Epidermal melanocyte (primary cell): ENCODE results near the gene PRG3.

Experiments
- DNase-seq: peaks from one replicate; pipeline ENCODE4 v3.0.0; 2011; ENCODE audit warnings: low spot score; ENCODE audit not compliant: insufficient read length

The PRG3 gene

DNA sequence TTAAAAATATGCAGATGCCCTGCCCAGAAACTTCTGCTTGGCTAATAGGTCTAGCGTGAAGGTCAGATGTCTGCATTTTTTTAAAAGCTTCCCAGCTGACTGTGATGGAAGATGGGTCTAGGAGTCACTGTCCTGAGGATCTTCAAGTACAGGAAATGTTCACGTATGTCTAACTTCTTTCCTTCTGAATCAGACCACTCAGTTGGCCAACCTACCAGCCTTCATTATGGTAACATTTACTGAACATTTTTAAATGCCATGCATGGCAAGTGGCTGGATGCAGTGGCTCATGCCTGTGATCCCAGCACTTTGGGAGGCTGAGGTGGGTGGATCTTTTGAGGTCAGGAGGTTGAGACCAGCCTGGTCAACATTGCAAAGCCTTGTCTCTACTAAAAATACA lies 10.6 kb upstream of the PRG3 start:
- no peak for DNase-seq

DNA sequence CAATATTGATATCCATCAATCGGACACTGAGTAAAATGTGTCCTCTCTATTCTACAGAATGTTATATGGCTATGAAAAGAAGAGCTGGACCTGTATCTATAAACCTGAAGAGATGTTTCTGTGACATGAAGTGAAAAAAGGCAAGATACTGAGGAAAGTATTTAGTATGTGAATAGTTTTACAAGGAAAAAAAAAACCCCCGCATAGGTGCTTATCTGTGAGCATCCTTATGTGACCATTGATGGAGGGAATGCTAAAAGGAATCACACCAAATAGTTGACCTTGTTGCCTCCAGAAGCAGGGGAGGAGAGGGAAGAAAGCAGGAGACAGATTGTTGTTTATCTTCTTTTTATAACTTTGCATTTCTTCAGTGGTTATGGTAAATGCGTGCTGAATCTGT lies 10.2 kb upstream of the PRG3 start:
- no peak for DNase-seq

DNA sequence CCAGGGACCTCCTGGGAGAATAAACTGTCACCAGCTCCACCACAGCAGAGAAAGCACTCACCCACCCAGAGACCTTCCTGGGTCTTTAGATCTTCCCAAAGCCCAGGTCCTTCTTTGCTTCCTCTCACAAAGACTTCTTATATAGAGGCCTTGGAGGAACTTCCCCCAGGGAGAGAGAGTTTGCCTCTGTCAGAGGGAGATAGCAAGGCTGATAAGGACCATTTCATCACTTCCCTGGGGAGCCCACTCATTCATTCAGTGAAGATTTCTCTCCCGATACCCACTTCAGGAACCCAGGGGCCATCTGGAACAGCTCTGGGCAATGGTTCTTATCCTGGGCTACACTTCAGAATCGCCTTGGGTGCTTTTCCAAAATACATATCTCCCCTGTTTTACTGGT lies 9.6 kb upstream of the PRG3 start, which contains the start of gene PRG2:
Gene PRG2, minus strand, starts transcription at position 116 of the 400 bp plus-strand sequence. CDS start 706 bp downstream, outside the sequence.
- no peak for DNase-seq

DNA sequence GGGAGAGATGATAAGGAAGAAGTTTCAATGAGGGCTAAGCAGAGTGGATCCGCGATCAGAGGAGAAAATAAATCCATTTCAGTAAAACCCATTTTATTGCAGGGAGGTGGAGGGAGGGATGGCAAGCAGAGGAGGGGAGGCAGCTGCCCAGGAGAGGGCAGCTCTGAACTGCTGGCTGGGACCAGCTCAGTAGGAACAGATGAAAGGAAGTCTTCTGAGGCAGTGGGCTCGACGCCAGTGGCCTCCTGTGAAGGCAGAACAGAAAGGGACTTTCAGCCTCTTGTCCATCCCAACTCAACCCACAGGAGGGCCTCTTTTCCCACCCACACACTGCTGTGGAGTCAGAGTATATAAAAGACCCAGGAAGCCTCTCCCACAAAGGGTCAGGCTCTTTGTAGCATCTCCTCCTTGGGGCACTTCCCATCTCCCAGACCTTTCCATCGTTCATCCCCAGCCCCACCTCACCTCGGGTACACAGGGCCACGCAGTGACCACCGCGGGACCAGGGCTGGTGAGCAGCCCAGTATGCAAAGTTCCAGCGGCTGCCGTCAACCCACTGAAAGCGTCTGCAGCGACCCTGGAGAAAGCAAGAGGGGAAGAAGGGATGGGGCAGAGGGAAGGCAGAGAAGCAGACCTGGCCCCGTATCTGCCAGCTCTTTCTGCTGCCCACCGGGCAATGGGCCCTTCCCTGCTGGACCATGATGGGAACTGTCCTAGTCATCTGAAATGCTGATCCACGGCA lies 6.5 kb upstream of the PRG3 start:
- DNase-seq: no peak

DNA sequence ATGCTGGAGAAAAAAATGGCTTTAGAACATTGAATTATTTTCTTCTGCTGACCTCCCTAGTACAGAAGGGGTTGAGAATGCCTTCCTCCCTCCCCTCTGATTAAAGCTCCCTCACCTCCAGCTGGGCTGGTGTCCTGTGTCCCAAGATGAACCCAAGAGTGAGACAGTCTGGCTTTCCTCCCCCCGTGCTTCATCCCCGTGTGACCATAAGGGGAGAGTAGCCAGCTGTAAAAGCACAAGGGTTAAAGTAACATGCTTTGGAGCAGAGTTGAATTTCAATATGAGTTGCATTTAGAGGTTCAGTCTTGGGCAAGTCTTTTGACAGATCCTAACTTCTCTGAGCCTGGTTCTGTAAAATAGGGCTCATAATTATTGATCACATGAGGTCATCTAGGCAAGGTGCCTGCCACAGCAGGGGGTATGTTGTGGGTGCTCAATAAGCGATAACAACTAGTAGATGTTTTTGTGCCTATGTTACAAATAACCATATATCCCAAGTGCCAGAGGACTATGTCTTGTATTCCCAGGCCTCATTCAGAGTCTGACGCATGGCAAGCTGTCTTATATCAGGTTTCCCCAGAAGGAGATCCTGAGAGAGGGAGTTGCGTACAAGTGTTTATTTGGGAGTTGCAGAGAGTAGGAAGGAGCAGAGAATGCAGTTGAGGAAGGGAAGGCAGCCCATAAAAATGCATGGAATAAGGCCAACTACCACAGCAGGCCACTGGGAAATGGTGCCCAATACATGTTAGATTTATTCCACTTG lies 5.4 kb upstream of the PRG3 start:
- DNase-seq: no peak

DNA sequence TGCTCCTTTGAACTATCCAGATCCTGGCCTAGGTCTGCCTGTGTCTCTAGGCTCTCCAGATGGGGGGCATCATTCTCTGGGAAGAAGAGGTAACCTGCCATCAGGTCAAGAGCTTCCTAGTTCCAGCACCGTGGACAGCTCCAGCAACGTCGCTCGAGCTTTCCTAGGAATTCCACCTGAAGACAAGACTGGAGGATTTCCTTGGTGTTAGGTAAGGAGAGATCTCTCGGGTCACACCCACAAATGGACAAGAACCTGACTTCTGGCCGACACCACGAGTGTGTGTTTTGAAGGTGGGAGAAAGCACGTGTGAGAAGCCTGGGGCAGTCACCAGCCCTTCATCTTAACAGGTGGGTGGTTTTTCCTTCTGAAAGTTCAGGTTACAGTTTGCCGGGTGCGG lies 1.2 kb downstream of the PRG3 start:
- DNase-seq: no peak

DNA sequence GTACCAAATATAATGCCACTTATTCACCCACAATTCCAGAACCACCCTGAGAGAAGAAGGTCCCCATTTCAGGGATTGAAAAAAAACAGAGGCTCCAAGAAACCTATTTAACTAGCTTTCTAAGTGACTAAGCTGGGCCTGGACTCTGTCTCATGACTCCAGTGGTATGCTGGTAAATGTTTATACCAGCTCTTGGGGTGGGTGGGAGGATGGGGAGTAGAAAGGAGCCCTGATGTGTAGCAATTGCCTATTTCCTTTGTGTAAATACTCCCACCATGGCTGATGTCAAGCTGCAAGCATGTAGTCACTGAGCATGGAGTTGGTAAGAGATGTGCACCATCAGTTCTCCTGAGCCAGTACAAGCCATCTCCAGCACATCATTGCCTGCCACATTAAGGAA lies 2.8 kb downstream of the PRG3 start:
- no peak for DNase-seq

DNA sequence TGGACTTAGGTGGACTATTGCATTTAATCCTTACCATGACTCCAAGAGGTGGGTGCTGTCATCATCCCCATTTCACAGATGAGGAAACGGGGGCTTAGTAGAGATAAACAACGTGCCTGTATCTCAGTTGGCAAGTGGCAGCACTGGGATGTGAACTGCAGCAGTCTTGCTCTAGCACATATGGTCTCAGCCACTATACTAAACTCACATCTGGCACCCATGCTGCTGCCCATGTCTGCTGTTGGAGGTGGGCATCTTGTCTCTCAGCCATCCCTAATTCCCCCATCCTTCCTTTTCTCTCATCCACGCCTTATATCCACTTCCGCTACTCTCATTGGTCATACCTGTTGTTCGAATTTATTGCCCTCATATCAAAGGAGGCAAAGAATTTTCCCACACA lies 3.8 kb downstream of the PRG3 start:
- DNase-seq: no peak

DNA sequence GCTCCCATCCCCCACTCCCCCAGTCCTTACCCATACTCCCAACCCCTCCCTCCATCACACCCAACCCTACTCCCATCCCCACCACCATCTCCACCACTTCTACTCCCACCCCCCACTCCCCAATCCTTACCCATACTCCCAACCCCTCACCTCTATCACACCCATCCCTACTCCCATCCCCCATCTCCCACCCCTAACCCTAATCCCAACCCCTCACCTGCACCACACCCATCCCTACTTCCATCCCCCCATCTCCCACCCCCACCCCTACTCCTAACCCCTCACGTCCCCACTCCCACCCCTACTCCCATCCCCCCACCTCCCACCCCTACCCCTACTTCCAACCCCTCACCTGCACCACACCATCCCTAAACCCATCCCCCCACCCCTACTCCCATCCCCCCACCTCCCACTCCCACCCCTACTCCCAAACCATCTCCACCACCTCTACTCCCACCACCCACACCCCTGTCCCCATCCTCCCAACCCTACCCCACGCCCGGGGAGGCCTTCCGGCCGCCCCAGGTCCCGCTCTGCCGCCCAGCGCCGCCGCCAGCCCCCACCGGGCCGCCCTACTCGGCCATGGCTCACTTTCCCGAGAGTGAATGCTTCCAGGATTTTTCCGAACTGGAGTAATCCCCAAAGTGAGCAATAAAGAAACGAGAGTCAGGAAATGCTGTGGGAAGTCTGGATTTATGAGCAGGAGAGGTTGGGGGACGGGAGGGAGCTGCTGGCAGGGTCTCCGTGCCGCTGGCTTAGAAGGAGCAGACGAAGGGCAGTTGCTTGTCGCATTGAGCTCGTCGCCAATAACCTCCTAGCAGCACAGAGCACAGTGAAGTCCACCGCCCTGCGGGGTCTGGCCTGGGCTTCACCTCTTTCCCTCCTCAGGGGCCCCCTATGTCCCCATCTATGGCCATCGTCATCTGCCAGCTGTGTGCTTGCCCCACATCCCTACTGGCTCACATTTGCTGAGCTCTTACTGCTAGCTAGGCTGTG lies 4.6 kb downstream of the PRG3 start:
- no peak for DNase-seq

DNA sequence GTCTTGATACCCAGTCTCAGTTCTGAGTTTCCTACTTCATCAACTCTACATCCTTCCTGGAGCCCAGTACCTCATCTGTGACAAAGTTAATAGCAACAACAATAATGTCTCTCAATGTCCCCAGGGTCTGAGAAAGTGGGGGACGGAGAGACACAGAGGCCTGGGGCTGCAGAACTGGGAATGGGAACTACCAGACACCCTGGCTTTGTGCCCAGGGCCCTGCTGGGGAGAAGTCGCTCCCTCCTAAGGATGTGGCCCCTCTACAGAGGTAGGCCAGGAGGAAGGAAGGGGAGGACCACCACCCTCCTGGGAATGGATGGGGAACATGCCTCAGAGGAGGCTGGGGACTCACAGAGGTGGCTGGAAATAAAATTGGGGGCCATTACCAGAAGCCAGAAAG lies 5.5 kb downstream of the PRG3 start:
- DNase-seq: no peak

DNA sequence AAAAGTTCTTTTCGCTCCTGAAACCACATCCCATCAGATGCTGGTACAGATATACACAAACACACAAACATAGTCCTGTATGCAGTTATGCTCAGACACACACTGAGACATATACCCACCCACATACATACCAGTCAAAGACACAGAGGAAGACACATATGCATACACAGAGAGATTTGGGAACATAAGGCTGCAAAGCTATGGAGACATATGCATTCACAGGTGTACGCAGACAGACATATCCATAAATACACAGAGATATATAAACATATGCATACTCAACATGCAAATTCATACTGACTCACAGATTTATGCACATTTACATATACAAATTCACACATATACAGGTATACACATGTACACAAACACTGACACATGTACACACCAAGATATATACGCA lies 6.0 kb downstream of the PRG3 start:
- no peak for DNase-seq

DNA sequence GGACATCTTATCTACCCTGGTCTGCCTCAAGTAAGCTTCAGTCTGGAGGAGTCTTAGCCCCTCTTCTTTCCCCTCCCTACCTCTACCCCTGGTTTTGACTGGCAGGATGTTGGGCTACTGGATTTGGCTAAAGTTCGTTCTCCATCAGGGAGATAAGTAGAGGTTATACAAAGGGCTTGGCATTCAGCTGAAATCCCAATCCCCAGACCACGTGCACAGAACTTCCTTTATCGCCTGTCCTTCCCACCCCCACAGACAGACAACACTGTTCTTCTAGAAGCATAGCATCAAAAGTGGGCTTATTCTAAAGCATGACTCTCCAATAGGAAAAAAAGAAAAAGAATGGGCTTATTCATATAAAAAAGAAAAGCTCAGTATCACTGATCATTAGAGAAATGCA lies 7.8 kb downstream of the PRG3 start:
- no peak for DNase-seq

DNA sequence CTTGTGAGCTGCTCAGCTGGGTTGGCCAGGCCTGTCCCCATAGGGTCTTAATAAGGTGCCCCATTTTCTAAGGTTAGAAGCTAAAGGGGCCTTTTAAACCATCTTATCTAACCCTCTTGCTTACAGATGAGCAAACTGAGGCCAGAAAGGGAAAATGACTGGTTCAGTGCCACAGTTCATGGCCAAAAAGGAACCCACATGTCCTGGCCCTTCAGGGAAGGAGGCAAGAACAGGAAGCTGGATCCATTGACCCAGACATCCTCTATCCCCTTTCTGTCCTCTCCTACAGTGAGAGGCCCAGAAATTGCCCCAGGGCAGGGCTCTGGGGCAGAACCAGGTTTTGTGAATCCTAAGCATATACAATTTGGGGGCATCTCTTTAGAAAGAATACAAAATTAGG lies 10.0 kb downstream of the PRG3 start:
- no peak for DNase-seq

DNA sequence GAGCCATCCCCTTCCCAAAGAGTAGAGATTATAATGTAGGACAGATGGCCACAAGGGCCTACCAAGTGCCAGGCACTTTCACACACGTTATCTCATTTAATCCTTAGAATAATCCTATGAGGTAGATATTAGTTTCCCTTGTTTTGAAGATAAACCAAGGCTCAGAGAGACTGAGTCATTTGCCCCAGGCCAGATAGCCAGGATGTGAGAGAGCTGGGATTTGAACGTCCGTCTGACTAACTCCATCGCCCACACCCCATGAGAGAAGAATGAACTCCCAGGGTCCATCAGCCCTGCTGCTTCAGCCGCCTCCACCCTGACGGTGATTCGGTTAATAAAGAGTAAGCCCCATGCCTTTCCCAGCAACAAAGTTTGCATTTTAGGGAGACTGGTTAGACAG lies 10.7 kb downstream of the PRG3 start:
- no peak for DNase-seq

DNA sequence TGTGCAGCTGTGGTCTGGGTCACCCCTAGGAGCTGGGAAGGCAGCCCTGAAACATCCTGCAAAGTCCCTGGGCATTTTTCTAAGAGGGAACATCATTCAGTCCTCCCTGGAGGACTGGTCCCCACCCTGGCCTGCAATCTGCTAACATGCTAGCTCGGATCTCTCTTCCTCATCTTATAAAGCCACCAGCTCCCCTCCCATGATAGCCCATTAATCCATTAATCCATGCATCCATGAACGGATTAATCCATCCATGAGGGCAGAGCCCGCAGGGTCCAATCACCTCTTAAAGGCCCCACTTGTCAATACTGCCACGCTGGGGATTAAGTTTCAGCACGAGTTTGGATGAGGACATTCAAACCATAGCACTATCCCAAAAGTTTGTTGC lies 12.1 kb downstream of the PRG3 start:
- no peak for DNase-seq

DNA sequence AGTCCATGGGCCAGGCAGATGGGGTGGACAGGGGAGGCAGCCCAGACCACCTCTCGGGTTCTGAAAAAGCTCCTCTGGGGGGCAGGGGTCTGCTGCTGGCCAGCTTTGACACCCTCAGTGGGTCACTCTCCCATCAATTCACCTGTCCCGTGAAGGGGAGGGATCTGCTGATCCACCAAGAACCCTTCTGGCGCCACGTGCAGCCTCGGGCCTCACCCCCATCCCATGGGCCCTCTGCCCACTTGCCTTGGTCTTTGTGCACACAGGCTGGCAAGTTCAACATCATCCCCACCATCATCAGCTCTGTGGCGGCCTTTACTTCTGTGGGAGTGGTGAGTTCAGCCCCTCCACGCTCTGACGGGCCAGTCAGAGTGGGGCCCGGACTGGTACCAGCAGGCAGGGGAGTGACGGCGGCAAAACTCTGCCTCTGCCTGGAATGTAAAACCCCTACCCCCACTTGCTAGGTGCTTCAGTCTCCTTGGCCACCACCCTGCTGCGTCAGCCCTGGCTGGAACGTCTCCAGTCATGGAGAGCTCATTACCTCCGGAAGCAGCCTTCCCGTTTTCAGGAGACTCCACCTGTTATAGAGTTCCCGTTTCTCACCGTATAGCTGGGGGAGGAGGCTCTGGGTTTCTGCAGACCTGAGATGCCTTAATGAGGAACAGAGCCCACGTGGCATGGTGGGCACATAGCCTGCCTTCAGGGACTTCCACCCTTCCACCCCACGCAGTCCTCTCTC lies 12.7 kb downstream of the PRG3 start:
- DNase-seq: no peak

DNA sequence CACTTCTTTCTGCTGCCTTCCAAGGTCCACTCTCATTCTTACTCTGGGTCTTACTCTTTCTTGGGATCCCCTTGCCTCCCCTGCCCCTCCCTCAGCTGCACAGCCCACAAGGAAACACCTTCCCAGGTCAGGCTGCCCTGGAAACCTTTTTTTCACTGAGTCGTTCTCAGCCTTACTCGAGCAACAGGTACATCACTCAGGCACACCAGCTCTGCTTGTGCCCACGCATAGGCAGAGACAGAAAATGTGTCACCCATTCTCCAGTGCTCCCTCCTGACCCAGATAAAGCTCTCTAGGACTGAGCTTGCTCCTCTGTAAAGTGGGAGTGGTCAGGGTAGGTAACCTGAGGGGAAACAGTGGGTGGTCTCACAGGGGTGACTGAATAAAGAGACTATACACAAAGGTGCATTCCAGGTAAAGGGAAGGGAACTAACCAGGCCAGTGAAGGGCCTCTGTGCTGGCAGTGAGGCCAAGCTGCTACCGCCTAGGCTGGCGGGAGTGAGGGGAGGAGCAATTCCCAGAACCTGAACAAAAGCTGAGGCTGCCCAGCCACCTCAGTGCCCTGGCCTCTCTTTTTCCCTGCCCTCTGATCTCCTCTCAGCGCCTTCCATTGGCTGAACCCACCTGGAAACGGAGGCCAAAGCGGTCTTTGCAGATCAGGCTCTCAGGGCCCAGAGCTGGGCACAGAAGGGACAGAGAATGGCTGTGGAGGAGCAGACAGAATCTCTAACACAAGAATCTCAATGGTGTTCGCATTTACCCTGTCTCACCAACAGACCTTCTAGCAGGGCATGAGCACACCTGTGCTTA lies 15.9 kb downstream of the PRG3 start:
- no peak for DNase-seq

DNA sequence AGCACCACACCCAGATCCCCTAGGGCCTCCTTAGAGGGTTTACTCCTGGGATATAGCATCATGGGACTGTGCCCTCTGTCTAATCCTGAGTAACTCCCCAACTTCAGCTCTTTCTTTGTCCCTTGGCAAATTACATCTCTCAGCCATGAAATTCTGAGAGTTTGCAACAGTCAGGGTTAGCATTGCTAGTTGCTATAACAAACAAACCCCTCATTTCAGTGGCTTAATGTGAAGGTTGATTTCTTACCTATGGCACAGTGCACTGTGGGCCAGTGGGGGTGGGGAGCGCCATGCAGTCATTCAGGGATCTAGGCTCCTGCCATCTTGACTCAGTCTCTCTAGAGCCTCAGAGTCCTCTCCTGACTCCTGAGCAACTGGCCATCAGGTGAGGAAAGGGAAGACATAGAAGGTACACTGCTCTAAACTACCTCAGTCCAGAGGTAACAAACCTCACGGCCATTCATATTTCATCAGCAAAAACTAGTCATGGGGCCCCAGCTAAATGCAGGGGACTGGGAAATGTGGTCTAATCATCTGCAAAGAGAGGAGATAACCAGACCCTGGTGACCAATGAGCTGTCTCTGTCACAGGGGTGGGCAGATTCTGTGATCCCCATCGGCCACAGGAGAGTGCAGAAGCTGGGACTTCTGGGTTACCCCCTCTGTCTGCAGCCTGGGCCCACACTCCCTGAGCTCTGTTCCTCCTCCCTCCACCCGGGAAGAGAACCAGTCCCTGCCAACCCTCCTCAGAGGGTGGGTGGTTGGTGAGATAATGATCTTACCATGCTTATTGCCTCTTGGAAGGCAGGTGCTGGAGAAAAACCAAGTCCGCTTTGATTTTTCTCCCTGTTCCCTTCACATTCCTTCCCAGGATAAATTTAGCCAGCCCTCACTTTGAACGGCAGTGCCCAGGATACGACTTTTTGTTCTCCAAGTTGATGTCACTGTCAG lies 17.5 kb downstream of the PRG3 start:
- DNase-seq: no peak

DNA sequence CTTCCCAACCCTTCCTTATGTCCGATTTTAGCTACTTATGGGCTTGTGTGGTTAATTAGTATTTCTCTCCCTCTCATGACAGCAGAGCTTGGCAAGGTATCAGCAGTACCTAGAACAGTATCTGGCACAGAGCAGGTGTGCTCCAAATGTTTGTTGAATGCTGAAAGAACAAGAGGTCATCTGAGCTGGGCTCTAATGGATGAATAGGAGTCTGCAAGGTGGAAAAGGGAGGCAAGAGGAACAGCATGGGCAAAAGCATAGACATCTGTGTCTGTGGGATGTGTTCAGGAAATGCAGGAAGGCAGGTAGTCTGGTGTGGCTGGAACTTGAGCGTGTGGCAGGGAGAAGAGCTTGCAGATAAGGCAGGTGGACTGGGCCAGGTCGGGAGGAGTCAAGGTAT lies 19.0 kb downstream of the PRG3 start:
- DNase-seq: no peak
